Neural cell (in vitro differentiated cells): ENCODE measurements around the gene GSN. TPM values are rescaled to one million over a fixed set of nuclear protein-coding genes. Genes with fewer than 3 reads are reported as not detected.

Source experiments
- H2AFZ ChIP-seq: fragments of 200-600, 300-800 bp; sonication (generic), shearing (Covaris generic); 2 replicates; pipeline ENCODE4 v1.6.0; 2014; ENCODE audit warnings: low read depth, mild to moderate bottlenecking, antibody characterized with exemption, low read length, moderate library complexity
- H3F3A ChIP-seq: fragments of 200-600 bp; shearing (Covaris generic); 2 replicates; pipeline ENCODE4 v1.6.1; 2016; ENCODE audit warnings: mild to moderate bottlenecking, moderate library complexity, mixed read lengths, antibody characterized with exemption, low read length; ENCODE audit not compliant: insufficient read depth, poor library complexity, severe bottlenecking
- H3K27ac ChIP-seq: fragments of 200-600, 300-800 bp; sonication (generic), shearing (Covaris generic); 2 replicates; pipeline ENCODE4 v1.5.1; 2014; ENCODE audit warnings: mild to moderate bottlenecking, low read length, moderate library complexity
- H3K27me3 ChIP-seq: fragments of 300-800, 200-600 bp; sonication (generic), shearing (Covaris generic); 2 replicates; pipeline ENCODE4 v1.6.0; 2014; ENCODE audit warnings: mild to moderate bottlenecking, low read depth, low read length, moderate library complexity; ENCODE audit not compliant: insufficient read depth
- H3K36me3 ChIP-seq: fragments of 300-800, 200-600 bp; sonication (generic), shearing (Covaris generic); 2 replicates; pipeline ENCODE4 v1.5.1; 2014; ENCODE audit warnings: mild to moderate bottlenecking, antibody characterized with exemption, low read length, moderate library complexity; ENCODE audit not compliant: insufficient read depth
- H3K4me2 ChIP-seq: fragments of 300-800, 200-600 bp; sonication (generic), shearing (Covaris generic); 2 replicates; pipeline ENCODE4 v1.6.0; 2014; ENCODE audit warnings: mild to moderate bottlenecking, low read length
- H3K4me3 ChIP-seq: fragments of 300-800, 200-600 bp; sonication (generic), shearing (Covaris generic); 2 replicates; pipeline ENCODE4 v1.5.1; 2014; ENCODE audit warnings: mild to moderate bottlenecking, low read length, moderate library complexity
- H3K79me2 ChIP-seq: fragments of 200-600 bp; shearing (Covaris generic); replicated peaks from 2 replicates; pipeline ENCODE4 v1.6.0; 2014; ENCODE audit warnings: mild to moderate bottlenecking, low read length, moderate library complexity; ENCODE audit not compliant: insufficient read depth
- H3K9ac ChIP-seq: fragments of 300-800, 200-600 bp; sonication (generic), shearing (Covaris generic); 2 replicates; pipeline ENCODE4 v1.6.1; 2016; ENCODE audit warnings: mild to moderate bottlenecking, low read length, mixed read lengths
- H3K9me2 ChIP-seq: fragments of 200-600 bp; shearing (Covaris generic); 2 replicates; pipeline ENCODE4 v1.6.1; 2016; ENCODE audit warnings: mild to moderate bottlenecking, low read length, mixed read lengths; ENCODE audit not compliant: insufficient read depth
- H3K9me3 ChIP-seq: fragments of 200-600, 300-800 bp; sonication (generic), shearing (Covaris generic); 2 replicates; pipeline ENCODE4 v1.6.1; 2016; ENCODE audit warnings: mild to moderate bottlenecking, mixed run types, low read length, moderate library complexity, mixed read lengths
- H4K20me1 ChIP-seq: fragments of 200-600 bp; shearing (Covaris generic); 2 replicates; pipeline ENCODE4 v1.6.1; 2016; ENCODE audit warnings: mild to moderate bottlenecking, mixed run types; ENCODE audit not compliant: insufficient read depth
- CTCF ChIP-seq: fragments of 450-650 bp; IDR thresholded peaks from 2 replicates; pipeline ENCODE4 v1.5.1; 2014; ENCODE audit warnings: antibody characterized with exemption, mild to moderate bottlenecking, moderate library complexity; ENCODE audit not compliant: poor library complexity, severe bottlenecking
- EP300 ChIP-seq: fragments of 450-650 bp; conservative IDR thresholded peaks from 2 replicates; pipeline ENCODE4 v1.6.1; 2014; ENCODE audit warnings: antibody characterized with exemption, mild to moderate bottlenecking, moderate library complexity; ENCODE audit not compliant: poor library complexity, severe bottlenecking
- EZH2 ChIP-seq: fragments of 200-600, 300-800 bp; shearing (Covaris generic), sonication (generic); IDR thresholded peaks from 2 replicates; pipeline ENCODE4 v1.6.1; 2014; ENCODE audit warnings: antibody characterized with exemption, low read length, borderline replicate concordance, mild to moderate bottlenecking; ENCODE audit not compliant: insufficient read depth, poor library complexity, severe bottlenecking
- MXI1 ChIP-seq: fragments of 450-650 bp; conservative IDR thresholded peaks from 2 replicates; pipeline ENCODE4 v1.6.1; 2014; ENCODE audit warnings: antibody characterized with exemption, mild to moderate bottlenecking; ENCODE audit not compliant: poor library complexity, severe bottlenecking
- POLR2AphosphoS5 ChIP-seq: IDR thresholded peaks from 2 replicates; pipeline ENCODE4 v1.6.1; 2012
- RAD21 ChIP-seq: fragments of 450-650 bp; conservative IDR thresholded peaks from 2 replicates; pipeline ENCODE4 v1.6.1; 2014; ENCODE audit warnings: antibody characterized with exemption, mild to moderate bottlenecking, moderate library complexity
- REST ChIP-seq: IDR thresholded peaks from 2 replicates; pipeline ENCODE4 v1.6.1; 2012; ENCODE audit warnings: borderline replicate concordance
- SMC3 ChIP-seq: fragments of 450-650 bp; conservative IDR thresholded peaks from 2 replicates; pipeline ENCODE4 v1.6.1; 2014; ENCODE audit warnings: antibody characterized with exemption, mild to moderate bottlenecking, moderate library complexity; ENCODE audit not compliant: poor library complexity
- TAF1 ChIP-seq: IDR thresholded peaks from 2 replicates; pipeline ENCODE4 v1.6.1; 2012; ENCODE audit warnings: low read depth
- polyA plus RNA-seq: library from polyadenylated mRNA; depleted of rRNA; stranded (reverse); fragments of >200 nt; gene quantifications from 2 replicates; pipeline ENCODE4 v1.2.3, GENCODE V29; 2014

Gene GSN
- polyA plus RNA-seq, 1 donor from 2014 or later: 2.4 TPM

GRCh38 chr9:121286973-121287741, 19.2 kb downstream of the GSN start (continued):
- no peak for TF ChIP-seq MXI1

- TF ChIP-seq EP300 (no peak), SMC3 (no peak), CTCF (no peak), RAD21 (no peak), MXI1 (no peak)
- no peaks in the 10 kb centered on the region for H3F3A ChIP-seq
- H3K36me3 ChIP-seq: no peaks in the 10 kb centered on the region
- H3K79me2 ChIP-seq: no peaks in the 10 kb centered on the region
- no peaks in the 10 kb centered on the region for H4K20me1 ChIP-seq
- no peak overlapping the region for H3K4me2 ChIP-seq
- H3K9ac ChIP-seq: no peak overlapping the region
- no peaks in the 10 kb centered on the region for H3K9me2 ChIP-seq
- H3K27me3 ChIP-seq: no peaks in the 10 kb centered on the region
- no peaks in the 10 kb centered on the region for H3K9me3 ChIP-seq
- no peak overlapping the region for H3K27ac ChIP-seq
- H3K4me3 ChIP-seq: no peak overlapping the region
- H2AFZ ChIP-seq: no peak overlapping the region
Measured at GRCh38 chr9:121288673-121289025, 20.7 kb downstream of the GSN start.

- no peaks in the 10 kb centered on the region for H3F3A ChIP-seq
- no peak overlapping the region for H3K4me3 ChIP-seq
- H3K9me2 ChIP-seq: no peaks in the 10 kb centered on the region
- no peaks in the 10 kb centered on the region for H3K9me3 ChIP-seq
- TF ChIP-seq POLR2AphosphoS5 (no peak), CTCF (no peak), EZH2 (no peak), SMC3 (no peak), EP300 (no peak), MXI1 (no peak), TAF1 (no peak), REST (no peak), RAD21 (no peak)
- no peaks in the 10 kb centered on the region for H3K79me2 ChIP-seq
- H3K27ac ChIP-seq: no peak overlapping the region
- H2AFZ ChIP-seq: no peak overlapping the region
- no peaks in the 10 kb centered on the region for H3K36me3 ChIP-seq
- no peaks in the 10 kb centered on the region for H4K20me1 ChIP-seq
- H3K9ac ChIP-seq: no peak overlapping the region
- H3K4me2 ChIP-seq: no peak overlapping the region
- no peaks in the 10 kb centered on the region for H3K27me3 ChIP-seq
Measured at GRCh38 chr9:121289026-121289771, 21.2 kb downstream of the GSN start.
